HG02870 (cell line): ENCODE data around the gene TNS3.

Experiments used
- ATAC-seq: cut with Tn5 transposase; IDR thresholded peaks from one replicate; pipeline ENCODE4 v1.9.1; 2021; ENCODE audit warnings: mild to moderate bottlenecking, moderate library complexity; ENCODE audit not compliant: unreplicated experiment

Gene TNS3

DNA sequence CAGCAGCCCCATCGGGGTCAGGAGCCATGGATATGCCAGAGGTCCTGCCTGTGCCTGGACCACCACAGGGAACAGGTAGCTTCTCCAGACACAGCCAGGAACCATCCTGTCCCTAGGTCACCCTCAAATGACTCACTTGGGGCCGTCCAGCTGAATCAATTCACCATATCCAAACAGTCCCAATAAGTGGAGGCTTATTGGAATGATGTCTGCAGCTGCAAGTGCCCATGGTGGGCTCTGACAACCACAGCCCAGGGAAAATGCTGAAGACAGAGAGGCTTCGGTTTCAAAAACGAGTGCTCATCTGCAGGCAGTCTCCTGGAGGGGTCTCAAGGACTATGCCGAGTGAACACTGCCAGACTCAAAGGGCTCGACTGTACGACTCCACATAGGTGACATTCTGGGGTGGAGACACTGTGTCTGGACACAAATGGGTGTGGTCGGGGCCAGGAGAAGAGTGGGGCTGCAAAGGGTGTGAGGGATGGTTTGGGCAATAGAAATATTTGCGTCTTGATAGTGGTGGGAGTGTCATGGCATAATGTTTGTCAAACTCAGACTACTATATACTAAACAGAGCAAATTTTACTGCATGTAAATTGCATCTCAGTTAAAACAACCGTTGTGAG lies 204.8 kb downstream of the TNS3 start:
- ATAC-seq = no peak

DNA sequence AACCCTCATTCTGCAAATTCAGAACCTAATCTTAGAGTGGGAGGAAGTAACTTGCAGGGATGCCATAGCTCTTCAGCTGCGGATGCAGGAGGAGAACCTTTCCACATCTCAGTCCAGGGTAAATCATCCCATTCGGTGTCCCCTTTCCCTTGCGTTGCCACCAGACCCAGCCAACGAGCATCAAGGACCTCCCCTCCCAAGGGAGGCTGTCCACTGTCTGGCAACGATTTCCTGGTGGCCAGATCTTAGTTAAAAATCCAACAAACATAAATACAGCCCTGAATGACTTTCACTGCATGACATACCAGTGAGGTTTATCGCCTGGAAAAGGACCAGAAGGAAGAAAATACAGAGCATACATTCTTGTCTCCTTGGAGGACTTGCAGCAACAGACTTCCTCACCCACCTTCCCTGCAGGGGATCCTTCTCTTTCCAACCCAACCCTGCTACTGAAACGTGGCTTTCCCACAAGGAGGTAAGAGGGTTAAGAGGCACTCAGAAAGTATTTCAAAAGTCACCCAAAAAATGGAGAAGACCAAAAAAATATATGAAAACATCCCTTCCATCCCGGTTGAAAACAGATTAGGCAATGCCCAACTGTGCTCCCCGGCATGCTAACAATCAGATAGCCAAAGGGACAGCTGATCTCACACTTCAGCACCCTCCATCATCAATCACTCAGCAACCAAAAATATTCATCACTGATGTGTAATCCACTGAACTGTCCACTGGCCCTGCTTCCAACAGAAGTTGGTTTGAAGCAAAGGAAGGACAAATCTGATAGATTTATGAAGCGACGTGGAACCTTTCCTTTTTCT lies 206.6 kb downstream of the TNS3 start:
- ATAC-seq = no peak

DNA sequence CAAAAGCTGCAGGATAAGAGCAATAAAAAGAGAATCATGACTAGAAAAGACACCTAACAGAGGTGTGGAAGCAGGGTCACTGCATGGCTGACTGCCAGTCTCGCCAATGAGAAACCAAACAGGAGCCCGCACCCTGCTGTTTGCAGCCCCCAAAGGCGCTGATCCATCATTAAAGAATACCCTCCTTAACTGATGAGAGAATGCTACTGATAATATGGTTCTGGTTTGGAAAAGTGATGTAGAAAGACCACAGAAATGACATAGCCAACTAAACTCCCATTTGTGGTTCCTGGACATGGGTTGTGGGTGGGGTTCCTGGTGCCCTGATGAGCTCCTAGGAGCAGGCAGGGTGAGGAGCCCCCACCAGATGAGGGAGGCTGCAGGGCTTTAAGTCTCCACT lies 207.4 kb downstream of the TNS3 start:
- ATAC-seq = no peak

DNA sequence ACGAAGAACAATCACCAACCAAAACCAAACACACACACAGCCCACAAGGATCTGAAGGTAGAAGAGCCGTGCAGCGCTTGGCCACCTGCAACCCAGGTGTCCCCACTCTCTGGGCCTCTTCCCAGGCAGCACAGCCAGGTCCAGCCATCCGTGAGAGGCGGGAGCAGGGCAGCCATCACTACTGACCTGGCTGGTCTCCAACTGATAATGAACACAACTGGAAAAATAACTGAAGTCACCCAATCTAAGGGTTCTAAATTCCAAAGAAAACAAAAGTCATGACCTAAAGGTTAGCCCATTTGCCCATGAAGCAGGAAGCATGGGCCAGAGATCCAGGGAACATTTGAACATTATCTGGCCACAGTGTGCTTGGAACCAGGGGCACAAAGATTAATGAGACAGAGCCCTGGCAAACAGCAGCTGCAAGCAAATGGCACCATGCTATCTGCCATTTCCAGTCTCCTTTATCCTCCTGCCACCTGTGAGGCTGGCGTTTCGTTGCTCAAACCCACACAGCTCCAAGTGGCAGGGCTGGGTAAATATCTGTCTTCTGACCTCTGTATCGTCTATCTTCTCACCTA lies 207.9 kb downstream of the TNS3 start:
- no peak for ATAC-seq

DNA sequence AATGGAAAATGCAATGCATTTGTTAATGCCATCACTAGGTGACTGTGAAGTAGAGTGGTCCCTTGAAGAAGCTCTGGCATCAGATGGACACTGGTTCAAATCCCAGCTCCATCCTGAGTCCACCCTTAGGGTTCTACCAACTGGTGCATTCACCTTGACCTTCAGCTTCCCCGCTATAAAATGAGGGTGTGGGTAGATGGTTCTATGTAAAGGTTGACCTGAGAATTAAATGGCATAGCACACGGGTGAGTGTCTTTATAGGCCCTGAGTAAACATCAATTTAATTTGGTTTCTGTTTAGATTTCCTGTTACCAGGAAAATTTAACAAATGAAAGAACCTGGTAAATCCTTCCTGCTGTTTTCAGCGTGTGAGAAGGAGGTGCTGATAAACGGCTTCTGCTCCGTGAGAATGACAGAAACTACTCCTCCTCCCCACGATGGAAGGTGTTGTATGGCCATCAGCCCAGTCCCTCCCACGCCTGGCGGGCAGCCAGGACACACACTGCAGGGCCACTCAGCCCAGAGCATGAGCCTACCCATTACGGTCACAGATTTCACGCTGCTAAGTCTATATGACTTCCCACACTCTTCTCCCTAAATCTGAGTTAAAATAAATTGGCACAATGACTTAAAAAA lies 210.1 kb downstream of the TNS3 start:
- no peak for ATAC-seq

DNA sequence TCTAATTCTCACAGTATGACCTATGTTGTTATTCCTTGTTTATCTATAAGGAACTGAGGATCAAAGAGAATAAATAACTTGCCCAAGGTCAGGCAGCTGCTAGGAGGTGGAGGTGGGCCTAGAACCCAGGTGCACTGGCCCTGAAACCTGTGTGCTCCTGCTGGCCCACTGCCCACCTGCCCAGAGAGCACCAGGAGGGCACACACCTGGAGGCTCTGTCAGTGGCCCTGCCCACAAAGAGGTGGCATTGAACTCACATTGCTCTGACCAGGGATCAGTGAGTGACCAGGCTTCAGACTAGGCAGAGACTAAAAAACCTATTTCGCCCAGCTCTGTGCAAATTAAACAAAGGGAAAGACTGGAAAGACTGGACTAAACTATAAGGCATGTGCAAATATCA lies 210.6 kb downstream of the TNS3 start:
- ATAC-seq = no peak

DNA sequence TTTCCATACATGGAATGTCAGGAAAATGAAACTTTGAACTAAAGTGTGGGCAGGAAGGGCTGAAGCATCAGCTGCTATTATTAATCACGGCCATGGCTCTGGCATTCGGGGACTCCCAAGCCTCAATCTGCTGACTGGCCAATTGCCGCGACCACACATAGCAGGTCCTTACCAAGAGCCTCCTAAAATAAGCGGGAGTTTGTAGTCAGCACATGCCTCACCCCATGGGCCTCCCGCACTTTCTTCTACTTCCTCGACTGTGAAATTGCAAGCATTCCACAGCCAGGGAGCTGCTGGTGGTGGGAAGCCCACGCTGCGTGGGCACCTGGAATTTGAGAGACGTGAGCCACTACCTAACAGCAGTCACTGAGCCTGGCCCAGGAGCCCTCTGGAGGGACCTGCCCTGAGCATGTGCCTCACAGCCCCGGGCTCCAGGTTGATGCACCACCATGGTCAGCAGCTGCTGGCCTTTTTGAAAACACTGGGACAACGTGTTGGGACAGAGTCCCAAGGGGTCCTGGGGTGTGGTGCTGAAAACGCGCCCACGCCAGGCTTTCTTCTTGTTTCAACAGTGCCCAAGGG lies 211.4 kb downstream of the TNS3 start:
- ATAC-seq = no peak

DNA sequence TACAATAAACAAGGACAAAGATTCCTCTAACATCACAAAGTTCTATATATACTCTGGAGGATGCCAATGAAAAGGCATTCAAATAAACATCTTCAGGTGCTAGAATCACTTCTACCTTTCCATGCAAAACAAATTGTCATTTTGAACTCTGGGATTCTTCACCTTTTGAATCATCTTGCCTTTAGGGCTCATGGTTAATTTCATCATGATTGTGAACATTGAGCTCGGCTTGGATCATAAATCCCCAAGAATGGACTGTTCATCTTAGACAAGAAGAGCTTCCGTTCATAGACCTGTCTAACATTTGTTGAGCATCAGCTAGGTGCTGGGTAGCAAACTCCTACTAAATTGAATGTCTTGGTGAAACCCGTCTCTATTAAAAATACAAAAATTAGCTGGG lies 212.2 kb downstream of the TNS3 start:
- ATAC-seq = no peak

DNA sequence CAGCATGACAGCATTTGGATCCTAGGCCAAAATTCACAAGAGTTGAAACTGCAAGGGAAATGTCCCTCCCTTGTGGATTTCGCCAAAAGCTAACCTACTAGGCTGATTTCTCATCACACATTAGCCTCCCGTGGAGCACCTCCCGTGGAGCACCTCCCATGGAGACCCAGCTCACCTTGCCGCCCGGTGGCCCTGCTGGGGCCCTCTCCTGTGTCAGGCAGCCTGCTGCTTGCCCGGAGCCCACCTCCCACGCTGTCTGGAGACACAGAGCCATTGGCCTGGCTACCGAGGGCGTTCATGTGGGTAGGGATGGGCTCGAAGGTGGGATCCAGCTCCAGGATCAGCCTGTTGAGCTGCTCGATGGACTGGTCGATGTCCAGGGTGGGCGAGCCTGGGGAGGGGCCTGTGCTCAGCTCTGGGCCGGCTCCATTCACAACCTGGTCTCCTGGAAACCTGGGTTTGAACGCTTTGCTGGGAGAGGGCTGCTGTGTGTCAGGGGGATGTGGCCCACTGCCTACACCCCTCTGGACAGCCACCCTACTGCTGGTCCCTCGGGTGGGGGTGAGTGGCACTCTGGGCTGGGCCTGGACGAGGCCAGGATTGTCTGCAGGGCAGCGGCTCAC lies 213.6 kb downstream of the TNS3 start:
- ATAC-seq = no peak

DNA sequence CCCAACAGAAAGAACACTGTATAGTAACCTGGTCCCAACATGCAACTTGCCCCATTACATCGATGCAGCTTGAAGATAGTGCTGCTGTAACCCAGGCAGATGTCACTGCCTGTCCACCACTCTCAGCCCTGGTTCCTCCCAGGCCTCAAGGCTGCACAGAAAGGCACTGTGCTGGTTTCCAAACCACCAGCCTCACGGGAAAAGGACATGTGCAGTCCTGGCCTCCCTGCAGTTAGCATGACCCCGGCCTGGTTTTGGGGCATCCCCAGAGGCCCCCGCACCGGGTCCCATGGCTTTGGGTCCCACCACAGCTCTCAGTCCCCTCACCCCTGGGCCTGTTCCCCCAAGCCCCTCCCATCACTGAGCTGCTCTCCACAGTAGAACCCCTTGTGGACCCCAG lies 214.5 kb downstream of the TNS3 start:
- ATAC-seq = no peak

DNA sequence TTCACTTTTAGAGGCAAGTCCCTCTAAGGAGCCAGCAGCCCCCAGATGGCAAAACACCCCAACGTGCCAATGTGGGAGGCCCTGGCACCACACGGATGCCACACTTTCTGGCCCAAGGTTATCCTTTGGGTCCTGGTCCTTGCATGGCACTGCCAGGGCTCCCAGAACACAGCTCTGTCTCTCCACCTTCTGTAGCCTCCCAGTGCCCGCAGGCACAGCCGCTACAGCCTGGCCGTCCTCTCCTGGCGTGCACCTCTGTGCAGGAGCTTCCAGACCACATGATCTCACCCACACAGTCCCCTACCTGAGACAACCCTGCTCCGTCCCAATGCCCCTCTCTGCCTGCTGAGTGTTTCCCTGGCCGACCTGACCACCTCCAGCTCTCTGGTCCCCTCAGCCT lies 215.0 kb downstream of the TNS3 start:
- no peak for ATAC-seq

DNA sequence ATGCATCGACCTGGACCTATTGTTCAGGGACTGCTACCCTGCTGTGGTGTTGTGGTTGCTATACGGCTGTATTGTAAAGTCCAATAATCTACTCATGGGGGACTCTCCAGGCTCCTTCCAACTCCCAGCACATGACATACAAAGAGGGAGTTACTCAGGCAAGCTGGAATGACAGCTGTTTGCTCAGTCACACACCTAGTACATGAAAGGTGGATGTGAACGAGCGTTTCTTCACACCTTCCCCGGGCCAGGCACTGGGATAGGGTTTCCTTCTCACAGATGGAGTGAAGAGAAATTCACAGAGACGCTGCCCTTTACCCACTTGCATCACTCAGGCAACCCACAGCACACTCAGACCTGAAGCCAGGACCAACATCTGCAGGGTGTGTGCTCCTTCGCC lies 215.7 kb downstream of the TNS3 start:
- no peak for ATAC-seq

DNA sequence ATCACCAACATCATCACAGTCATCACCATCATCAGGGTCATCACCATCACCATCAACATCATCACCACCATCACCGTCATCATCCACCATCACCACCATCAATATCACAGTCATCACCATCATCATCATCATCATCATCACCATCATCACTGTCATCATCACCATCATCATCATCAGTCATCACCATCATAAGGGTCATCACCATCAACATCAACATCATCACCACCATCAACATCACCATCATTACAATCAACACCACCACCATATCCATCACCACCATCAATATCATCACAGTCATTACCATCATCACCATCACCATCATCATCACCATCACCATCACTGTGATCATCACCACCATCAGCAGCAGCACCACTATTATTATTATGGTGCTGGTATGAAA lies 218.9 kb downstream of the TNS3 start:
- ATAC-seq = no peak

DNA sequence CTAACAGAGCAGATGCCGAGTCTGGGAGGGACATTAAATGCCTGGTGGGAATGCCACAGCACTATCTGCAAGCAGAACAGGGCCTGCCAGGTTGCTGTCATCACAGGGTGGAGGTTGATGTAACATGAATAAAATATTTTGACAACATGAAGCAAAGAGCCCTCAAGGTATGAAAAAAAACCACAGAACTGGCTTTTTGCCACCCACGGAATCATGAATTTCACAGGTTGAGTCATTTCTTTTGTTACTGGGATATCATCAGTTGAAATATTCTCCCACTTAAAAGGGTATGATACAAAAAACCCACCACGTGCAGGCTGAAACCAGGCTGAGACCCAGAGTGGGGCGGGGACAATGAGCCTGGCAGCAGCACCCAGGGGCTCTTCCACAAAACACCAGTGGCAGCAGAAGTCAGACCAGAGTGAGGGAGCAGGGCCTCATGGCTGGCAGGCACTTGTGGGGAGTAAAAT lies 220.1 kb downstream of the TNS3 start:
- no peak for ATAC-seq

DNA sequence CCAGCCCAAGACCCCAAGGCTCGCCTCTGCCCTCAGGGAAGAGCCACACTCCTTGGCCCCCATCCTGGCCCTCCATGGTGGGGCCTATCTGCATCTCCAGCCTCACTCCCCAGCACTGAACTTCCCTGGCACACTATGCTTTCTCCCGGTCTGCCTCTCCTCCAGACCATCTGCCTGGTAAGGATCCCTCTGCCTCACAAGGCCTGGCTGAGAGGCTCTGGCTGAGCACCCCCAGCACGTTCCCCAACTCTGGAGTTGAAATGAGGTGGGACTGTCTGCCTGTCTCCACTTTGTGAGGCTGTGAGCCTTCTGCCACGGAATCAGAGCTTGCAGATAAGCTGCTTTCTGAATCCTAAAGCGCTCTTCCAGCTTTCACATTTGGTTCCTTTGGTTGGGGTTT lies 220.7 kb downstream of the TNS3 start:
- no peak for ATAC-seq

DNA sequence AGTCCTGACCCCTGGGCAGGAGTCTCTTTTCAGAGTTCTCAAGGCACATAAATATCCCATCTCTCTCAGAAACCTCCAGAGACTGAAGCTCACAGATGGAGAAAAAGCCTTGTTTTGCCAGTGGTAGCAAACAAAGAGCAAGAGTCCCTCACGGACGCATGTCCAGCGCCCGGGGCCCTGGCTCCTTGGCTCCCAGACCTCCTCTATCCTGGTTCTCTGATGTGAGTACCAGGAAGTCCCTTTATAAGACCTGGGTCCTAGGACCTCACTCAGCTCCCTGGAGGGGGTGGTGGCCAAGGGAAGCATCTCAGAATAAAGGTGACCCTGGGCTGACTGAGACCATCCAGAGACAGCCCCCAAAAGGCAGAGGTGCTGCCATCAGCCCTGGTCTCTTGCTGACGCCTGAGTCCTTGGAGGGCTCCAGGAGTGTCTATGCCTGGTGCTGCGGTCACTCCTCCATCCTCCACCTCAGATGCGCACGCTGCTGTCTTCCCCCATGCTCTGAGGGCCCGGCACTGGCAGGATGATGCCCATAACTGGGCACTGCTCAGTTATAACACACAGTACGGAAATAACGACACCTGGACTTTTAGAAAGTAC lies 221.5 kb downstream of the TNS3 start:
- ATAC-seq = no peak

DNA sequence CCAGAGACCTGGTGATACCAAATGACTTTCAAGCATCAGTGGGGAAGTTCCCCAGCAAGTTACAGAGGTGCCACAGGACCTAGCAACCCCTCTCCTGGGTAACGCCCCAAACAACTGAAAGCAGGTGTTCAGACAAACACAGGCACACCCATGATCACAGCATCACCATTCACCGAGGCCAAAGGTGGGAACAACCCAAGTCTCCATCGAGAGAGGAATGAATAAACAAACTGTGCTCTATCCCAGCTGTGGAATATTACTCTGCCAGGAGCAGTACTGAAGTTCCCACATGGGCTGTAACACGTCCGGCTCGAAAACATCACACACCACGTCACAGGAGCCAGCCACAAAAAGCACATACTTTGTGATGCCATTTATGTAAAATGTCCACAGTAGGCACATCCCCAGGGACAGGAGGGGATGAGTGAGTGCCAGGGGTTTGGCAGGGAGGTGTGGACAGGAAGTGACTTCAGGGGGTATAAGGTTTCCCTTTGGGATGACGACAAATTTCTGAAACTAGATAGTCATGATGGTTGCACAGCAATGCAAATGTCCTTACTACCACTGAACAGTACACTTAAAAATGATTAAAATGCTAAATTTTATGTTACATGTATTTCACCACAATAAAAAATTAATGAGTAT lies 222.8 kb downstream of the TNS3 start:
- no peak for ATAC-seq

DNA sequence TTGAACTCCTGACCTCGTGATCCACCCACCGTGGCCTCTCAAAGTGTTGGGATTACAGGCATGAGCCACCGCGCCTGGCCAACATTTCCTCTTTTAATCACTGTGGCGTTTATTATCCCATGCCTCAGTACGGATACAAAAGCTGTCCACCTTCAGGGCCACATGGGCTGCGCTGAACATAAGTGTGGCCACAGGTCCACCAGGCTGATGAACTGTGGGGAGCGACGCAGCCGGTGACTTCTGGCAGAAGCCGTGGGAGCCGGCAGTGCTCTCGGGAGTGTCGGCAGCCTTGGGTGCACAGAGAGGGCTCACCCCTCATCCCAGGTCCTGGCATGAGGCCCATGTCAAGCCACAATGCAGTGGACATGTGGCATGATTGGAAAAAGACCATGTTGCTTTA lies 223.6 kb downstream of the TNS3 start:
- no peak for ATAC-seq

DNA sequence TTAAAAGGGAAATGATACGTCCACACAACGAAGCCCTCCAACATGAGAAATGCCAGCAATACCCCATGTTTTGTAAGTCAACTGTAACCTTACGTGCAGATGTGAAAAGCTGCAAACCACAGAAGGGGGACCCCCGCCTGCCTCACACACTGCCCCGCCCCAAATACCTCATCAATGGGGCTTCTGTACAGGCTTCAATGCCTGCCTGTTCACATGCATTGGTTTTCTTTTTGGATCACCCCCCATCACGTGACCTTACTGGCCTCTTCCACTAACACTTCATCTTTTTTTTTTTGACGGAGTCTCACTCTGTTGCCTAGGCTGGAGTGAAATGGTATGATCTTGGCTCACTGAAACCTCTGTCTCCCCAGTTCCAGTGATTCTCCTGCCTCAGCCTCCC lies 224.0 kb downstream of the TNS3 start:
- ATAC-seq = no peak

DNA sequence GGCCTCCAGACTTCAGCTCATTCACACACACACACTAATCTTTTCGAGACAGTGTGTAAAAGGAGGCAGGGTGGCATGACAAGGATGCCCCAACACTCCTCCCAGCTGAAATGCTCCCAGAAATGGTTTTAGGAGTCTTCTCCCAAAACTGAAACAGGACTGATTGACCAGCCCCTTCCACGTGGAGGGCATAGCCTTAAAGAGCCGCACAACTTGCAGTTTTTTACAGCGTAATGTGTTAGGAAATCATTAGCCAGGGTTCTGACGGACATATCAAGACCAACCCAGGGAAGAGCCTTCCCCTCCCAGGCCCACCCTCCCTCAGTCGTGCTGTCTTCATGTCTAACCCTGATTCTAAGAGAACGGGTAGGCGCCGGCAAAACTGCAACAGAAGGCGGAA lies 224.6 kb downstream of the TNS3 start:
- ATAC-seq = no peak
